ENCODE data around the gene ZNF397. TPM values are rescaled to one million over a fixed set of nuclear protein-coding genes. Genes with fewer than 3 reads are reported as not detected.

The ZNF397 gene
- total and polyA plus RNA-seq, 2 experiments from 2014 or later = 5.2 to 22.0 TPM

DNA sequence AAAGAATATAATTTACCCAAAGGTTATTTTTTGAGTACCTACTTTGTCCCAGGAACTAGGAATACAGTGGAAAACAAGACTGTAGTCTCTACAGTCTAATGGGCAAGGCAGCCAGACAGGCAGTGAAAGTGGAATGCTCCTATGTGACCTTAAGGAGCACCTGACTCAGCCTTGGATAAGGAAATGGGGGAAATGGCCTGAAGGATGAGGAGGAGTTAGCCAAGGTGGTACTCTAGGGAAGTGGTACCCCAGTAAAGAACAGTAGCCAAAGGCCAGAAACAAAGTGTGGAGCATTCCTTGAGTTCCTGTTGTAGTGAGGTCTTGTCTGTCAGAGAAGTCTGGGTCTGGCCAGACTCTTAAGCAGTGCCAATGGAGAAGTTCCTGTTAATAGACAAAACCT is 6.0 kb downstream of the ZNF397 start:
- no peaks in the 10 kb centered on the region for H4K20me1 ChIP-seq (ENCODE audit: insufficient read depth, poor library complexity, severe bottlenecking)
- DNase-seq (ENCODE audit: low spot score) = no peak
- H3K9me2 ChIP-seq (replicated peaks; ENCODE audit: insufficient read depth) = no peaks in the 10 kb centered on the region
- H3K4me3 ChIP-seq = no peak overlapping the region
- H3K4me2 ChIP-seq = no peak overlapping the region
- H3K27ac ChIP-seq = no peak overlapping the region
- H2AFZ ChIP-seq = no peak overlapping the region
- H3K4me1 ChIP-seq (ENCODE audit: insufficient read depth) = peaks cover 9% of the 10 kb centered on the region
- no peaks in the 10 kb centered on the region for H3K27me3 ChIP-seq
- H3K79me2 ChIP-seq = peaks cover 19% of the 10 kb centered on the region
- H3K36me3 ChIP-seq (replicated peaks; ENCODE audit: insufficient read depth, low read depth) = peaks cover 8% of the 10 kb centered on the region
- TF ChIP-seq, protein P1, sequence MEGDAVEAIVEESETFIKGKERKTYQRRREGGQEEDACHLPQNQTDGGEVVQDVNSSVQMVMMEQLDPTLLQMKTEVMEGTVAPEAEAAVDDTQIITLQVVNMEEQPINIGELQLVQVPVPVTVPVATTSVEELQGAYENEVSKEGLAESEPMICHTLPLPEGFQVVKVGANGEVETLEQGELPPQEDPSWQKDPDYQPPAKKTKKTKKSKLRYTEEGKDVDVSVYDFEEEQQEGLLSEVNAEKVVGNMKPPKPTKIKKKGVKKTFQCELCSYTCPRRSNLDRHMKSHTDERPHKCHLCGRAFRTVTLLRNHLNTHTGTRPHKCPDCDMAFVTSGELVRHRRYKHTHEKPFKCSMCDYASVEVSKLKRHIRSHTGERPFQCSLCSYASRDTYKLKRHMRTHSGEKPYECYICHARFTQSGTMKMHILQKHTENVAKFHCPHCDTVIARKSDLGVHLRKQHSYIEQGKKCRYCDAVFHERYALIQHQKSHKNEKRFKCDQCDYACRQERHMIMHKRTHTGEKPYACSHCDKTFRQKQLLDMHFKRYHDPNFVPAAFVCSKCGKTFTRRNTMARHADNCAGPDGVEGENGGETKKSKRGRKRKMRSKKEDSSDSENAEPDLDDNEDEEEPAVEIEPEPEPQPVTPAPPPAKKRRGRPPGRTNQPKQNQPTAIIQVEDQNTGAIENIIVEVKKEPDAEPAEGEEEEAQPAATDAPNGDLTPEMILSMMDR (IDR thresholded peaks at IDR 0.05; ENCODE audit: poor library complexity) = no peak
- TF ChIP-seq EZH2phosphoT487 (IDR thresholded peaks at IDR 0.05; ENCODE audit: low read depth, severe bottlenecking, unreplicated experiment) (no peak), EZH2 (IDR thresholded peaks at IDR 0.05; ENCODE audit: borderline replicate concordance) (no peak)
- no peaks in the 10 kb centered on the region for H3K9me3 ChIP-seq (ENCODE audit: low read depth)

DNA sequence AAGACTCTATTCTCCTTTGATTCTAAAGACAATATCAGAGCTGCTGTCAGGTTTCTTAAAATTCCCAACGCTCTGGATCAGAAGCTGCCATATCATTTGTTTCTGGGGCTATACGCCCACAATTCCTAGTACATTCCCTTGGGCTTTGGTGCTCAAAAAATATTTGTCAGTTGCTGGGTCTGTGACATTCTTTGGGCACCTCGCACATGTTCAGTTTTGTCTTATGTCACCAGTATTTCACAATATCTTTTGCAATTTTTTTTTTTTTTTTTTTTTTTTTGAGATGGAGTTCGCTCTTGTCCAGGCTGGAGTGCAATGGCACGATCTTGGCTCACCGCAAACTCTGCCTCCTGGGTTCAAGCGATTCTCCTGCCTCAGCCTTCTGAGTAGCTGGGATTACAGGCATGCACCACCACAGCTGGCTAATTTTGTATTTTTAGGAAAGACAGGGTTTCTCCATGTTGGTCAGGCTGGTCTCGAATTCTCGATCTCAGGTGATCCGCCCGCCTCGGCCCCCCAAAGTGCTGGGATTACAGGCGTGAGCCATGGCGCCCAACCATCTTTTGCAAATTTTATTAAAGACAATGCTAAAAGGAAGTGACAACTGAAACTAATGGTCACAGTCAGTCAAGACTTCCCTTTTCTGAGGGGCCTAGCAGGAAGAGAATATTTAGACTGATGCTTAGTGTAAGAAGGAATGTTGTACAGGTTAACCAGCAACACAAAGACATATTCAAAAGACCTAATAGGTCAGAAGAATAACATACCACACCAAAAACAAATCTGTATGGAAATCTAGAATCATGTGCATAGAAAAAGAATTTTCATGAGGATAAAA is 6.8 kb downstream of the ZNF397 start:
- H3K9me3 ChIP-seq (ENCODE audit: low read depth) = no peaks in the 10 kb centered on the region
- no peak overlapping the region for H2AFZ ChIP-seq
- WGBS (ENCODE audit: low lambda C conversion rate, missing lambda C conversion rate) = 98% methylated on average over 14 of the region's 14 CpGs
- H4K20me1 ChIP-seq (ENCODE audit: insufficient read depth, poor library complexity, severe bottlenecking) = no peaks in the 10 kb centered on the region
- H3K36me3 ChIP-seq (replicated peaks; ENCODE audit: insufficient read depth, low read depth) = peaks cover 8% of the 10 kb centered on the region
- no peaks in the 10 kb centered on the region for H3K9me2 ChIP-seq (replicated peaks; ENCODE audit: insufficient read depth)
- no peak for TF ChIP-seq EZH2 (IDR thresholded peaks at IDR 0.05; ENCODE audit: borderline replicate concordance)
- TF ChIP-seq EZH2phosphoT487 (IDR thresholded peaks at IDR 0.05; ENCODE audit: low read depth, severe bottlenecking, unreplicated experiment) = no peak
- TF ChIP-seq, protein P1 (IDR thresholded peaks at IDR 0.05; ENCODE audit: poor library complexity) = no peak
- no peak for DNase-seq (ENCODE audit: low spot score)
- peaks cover 1% of the 10 kb centered on the region for H3K4me1 ChIP-seq (ENCODE audit: insufficient read depth)
- H3K27me3 ChIP-seq = no peaks in the 10 kb centered on the region
- H3K4me2 ChIP-seq = no peak overlapping the region
- H3K27ac ChIP-seq = no peak overlapping the region
- no peak overlapping the region for H3K4me3 ChIP-seq
- H3K79me2 ChIP-seq = peaks cover 11% of the 10 kb centered on the region

DNA sequence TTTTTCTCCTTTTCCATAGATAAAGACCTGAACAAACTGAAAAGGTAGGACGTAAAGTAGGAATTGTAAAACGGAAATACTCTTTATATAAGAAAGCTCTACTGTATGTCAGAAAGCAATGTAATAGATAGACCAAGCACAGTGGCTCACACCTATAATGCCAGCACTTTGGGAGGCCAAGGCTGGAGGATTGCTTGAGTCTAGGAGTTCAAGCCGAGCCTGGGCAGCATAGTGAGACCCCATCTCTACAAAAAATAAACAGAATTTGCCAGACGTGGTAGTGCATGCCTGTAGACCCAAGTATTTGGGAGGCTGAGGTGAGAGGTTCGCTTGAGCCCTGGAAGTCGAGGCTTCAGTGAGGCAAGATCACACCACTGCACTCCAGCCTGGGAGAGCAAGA is 7.6 kb downstream of the ZNF397 start:
- no peak overlapping the region for H2AFZ ChIP-seq
- peaks cover 4% of the 10 kb centered on the region for H3K79me2 ChIP-seq
- peaks cover 2% of the 10 kb centered on the region for H3K9me3 ChIP-seq (ENCODE audit: low read depth)
- H3K4me3 ChIP-seq = no peak overlapping the region
- 96% methylated on average over 6 of the region's 6 CpGs for WGBS (ENCODE audit: low lambda C conversion rate, missing lambda C conversion rate)
- TF ChIP-seq EZH2phosphoT487 (IDR thresholded peaks at IDR 0.05; ENCODE audit: low read depth, severe bottlenecking, unreplicated experiment) = no peak
- TF ChIP-seq, protein P1 (IDR thresholded peaks at IDR 0.05; ENCODE audit: poor library complexity) = no peak
- TF ChIP-seq EZH2 (IDR thresholded peaks at IDR 0.05; ENCODE audit: borderline replicate concordance) = no peak
- no peak overlapping the region for H3K4me2 ChIP-seq
- peaks cover 5% of the 10 kb centered on the region for H3K36me3 ChIP-seq (replicated peaks; ENCODE audit: insufficient read depth, low read depth)
- no peak overlapping the region for H3K27ac ChIP-seq
- no peaks in the 10 kb centered on the region for H3K27me3 ChIP-seq
- no peaks in the 10 kb centered on the region for H3K9me2 ChIP-seq (replicated peaks; ENCODE audit: insufficient read depth)
- H3K4me1 ChIP-seq (ENCODE audit: insufficient read depth) = no peaks in the 10 kb centered on the region
- no peaks in the 10 kb centered on the region for H4K20me1 ChIP-seq (ENCODE audit: insufficient read depth, poor library complexity, severe bottlenecking)
- no peak for DNase-seq (ENCODE audit: low spot score)

All from hepatocyte (in vitro differentiated cells).